ENCODE measurements around the gene DFFB.

DFFB gene

DNA sequence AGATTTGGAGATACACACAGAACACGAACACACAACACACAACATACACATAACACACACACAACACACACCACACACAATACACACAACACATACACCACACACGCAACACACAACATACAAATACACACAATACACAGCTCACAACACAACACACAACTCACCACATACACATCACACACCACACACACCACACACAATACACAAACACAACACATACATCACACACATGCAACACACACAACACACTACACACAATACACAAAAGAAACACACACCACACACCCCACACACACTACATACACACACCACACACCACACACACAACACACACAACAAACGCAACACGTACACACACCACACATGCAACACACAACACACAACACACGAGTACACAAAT, 71.8 kb downstream of the DFFB start:
- DNase-seq, result no peak

DNA sequence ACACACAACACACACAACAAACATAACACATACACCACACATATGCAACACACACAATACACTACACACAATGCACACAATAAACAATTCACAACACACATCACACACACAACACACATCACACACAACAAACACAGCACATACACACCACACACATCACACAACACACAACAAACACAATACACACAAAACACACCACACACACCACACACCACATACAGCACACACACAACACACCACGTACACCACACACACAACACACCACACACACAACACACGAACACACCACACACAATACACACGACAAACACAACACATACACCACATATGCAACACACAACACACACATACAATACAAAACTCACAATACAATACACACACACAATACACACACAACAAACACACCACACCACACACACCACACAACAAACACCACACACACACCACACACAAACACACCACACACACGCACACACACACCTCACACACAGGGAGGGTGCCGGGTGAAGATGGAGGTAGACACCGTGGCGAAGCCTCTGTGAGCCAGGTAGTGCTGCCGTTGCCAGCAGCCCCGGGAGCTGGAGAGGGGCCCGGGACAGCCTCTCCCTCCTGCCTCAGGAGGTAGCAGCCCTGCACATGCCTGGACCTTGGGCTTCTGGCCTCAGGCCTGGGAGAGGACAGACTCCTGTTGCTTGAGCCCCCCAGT, 73.2 kb downstream of the DFFB start:
- DNase-seq, result no peak

DNA sequence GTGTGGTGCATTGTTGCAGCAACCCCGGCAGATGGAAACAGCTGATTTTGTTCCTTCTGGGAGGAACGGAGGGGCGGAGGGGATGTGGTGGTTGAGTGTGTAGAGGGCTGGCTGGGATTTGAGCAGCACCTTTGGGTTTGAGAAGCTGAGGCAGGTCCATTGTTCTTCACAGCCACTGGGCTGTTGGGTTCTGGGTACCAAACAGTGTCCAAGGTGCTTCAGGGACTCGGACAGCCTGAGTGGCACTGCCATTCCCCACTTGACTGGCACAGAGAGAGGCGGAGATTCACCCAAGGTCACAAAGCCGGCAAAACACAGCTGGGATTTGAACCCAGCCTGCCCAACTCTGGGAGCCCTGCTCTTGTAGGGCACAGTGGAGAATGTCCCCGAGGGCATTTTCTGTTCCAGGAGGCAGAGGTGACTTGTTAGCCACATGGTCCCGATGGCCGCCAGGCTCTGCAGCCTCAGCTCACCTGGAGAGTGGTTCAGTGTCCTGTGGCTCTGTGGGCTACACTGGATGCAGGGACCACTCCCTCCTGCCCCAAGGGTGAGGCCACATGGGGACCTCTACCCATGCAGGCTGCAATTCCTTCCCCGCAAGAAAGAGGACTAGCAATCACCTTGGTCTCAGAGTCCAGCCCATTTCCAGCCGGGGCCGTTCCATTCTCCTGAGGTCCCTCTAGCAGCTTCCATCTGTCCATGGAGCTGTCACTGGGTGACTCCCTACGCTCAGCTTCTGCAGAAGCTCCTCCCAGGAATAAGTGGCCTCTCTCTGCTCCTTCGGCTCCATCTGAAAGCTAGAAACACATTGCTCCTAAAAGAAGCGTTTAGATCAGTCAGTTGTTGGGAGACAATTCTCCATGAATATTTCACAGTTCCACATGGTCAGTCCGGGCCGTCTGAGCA, 74.0 kb downstream of the DFFB start:
- no peak for DNase-seq

DNA sequence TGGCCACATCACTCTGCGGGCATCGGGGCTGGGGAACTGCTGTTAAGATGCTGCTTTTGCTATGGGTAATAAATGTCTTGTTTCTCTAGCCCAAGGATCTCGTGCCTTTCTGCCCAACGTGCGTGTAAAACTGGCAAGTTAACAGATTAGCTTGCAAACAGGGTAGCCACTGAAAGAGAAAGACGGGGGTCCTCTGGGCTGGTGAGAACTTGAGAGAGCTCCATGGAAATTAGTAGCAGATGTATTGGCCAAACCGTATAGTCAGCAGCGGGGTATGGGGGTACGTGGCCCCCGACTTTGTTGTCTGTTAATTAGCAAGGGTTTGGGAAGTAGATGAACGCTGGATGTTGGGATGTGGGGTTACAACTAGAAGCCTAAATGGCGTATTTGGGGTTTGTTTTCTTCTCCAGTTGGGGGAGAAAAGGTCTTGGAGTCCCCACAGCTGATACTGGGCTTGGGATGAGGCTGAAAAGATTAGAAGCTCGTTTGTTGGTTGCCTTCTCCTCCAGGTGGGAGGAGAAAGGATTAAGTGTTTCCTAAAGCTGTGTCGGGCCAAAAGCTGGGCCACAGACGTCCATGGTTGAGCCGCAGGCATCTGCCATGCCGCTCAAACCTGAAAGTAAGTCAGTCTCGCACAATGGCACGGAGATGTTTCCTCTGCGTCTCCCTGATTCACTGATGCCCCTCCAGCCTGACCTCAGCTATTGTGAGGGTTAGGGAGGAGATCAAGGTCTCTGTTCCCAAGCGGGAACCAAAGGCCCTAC, 75.1 kb downstream of the DFFB start:
- no peak for DNase-seq

Measured in hippocampal formation (tissue), 2 donors.